ENCODE results near the gene HDAC1. TPM values are rescaled to one million over a fixed set of nuclear protein-coding genes. Genes with fewer than 3 reads are reported as not detected.

Gene HDAC1
- total and polyA plus RNA-seq, 2 of the 4 experiments (the other 2 are of a cell fraction), result 95.5 to 139 TPM

- in situ Hi-C loops (cut with MboI; ENCODE audit: low sequenced_read_pairs), result no loop called here
- ATAC-seq (ENCODE audit: low read depth), result peak; percentile 60
Measured at GRCh38 chr1:32246888-32247273, 45.0 kb upstream of the HDAC1 start, which contains the start of gene FAM167B. TSS of gene FAM167B (plus strand) at chr1:32247222. CDS start at chr1:32247422, 200 bp downstream.

More at GRCh38 chr1:32246888-32247273, 45.0 kb upstream of the HDAC1 start, which contains the start of gene FAM167B:
- Histone ChIP-seq H3K36me3 (ENCODE audit: control insufficient read depth, insufficient read depth, low read length) (no peaks in the 10 kb centered on the region), H3K56ac (ENCODE audit: extremely low read depth, insufficient read depth, low read length) (no peak within 1 kb of the TSS), H2BK20ac (ENCODE audit: low read depth, low read length) (peak within 1 kb of the TSS; percentile 84), H3K79me1 (ENCODE audit: low read depth in 1 of 2, low read length in 2 of 2) (peaks cover 0 to 8% of the 10 kb centered on the region in 2 experiments; a peak in 2 of 4 replicates), H3K4me3 (ENCODE audit: insufficient read depth, low read depth, low read length) (no peak within 1 kb of the TSS), H3K18ac (ENCODE audit: low read depth, low read length) (peak within 1 kb of the TSS; percentile 45), H3K9me1 (ENCODE audit: insufficient read depth, low read length) (peaks cover 16% of the 10 kb centered on the region), H3K14ac (replicated peaks; ENCODE audit: low read depth, low read length) (peak within 1 kb of the TSS; percentile 76; the same call in 1 of the 2 replicates), H4K91ac (ENCODE audit: insufficient read depth, low read depth, low read length) (peak within 1 kb of the TSS; percentile 72), H4K5ac (ENCODE audit: low read depth, low read length) (peak within 1 kb of the TSS; percentile 55; the same call in 1 of the 2 replicates), H2BK15ac (ENCODE audit: low read depth, low read length) (peak within 1 kb of the TSS; percentile 81; the same call in 1 of the 3 replicates), H3K23ac (ENCODE audit: low read depth, low read length) (no peak within 1 kb of the TSS), H3K27ac (ENCODE audit: insufficient read depth, low read length) (peak within 1 kb of the TSS; percentile 54; the same call in 1 of the 2 replicates), H4K20me1 (ENCODE audit: insufficient read depth, low read length) (no peaks in the 10 kb centered on the region), H2AK5ac (ENCODE audit: low read depth, low read length) (peak within 1 kb of the TSS; percentile 80), H3K4me2 (ENCODE audit: low read depth, low read length) (no peak within 1 kb of the TSS), H4K8ac (ENCODE audit: low read depth in 2 of 2, low read length in 2 of 2) (peak within 1 kb of the TSS; percentile 58 to 70; a peak in 3 of 4 replicates), H2BK5ac (ENCODE audit: low read depth, low read length, poor library complexity, severe bottlenecking) (peak within 1 kb of the TSS; percentile 42), H2AFZ (replicated peaks; ENCODE audit: low read length, poor library complexity) (peak within 1 kb of the TSS; percentile 84), H3K4me1 (ENCODE audit: control insufficient read depth, insufficient read depth, low read length) (peaks cover 18% of the 10 kb centered on the region), H3K27me3 (ENCODE audit: control insufficient read depth, insufficient read depth, low read length) (no peaks in the 10 kb centered on the region), H3K4ac (ENCODE audit: low read depth, low read length) (peak within 1 kb of the TSS; percentile 94), H3K9ac (ENCODE audit: low read depth, low read length) (no peak within 1 kb of the TSS), H2BK120ac (ENCODE audit: low read depth, low read length) (peak within 1 kb of the TSS; percentile 86), H3K9me3 (ENCODE audit: control insufficient read depth, insufficient read depth, low read length) (no peaks in the 10 kb centered on the region), H2AK9ac (replicated peaks; ENCODE audit: low read depth, low read length, poor library complexity) (peak within 1 kb of the TSS; percentile 89)
- peak; percentile 71 for DNase-seq
- TF ChIP-seq FOS (IDR thresholded peaks at IDR 0.05; ENCODE audit: low read depth, low read length) (no peak), USF2 (IDR thresholded peaks at IDR 0.05; ENCODE audit: low read depth, low read length) (peak; percentile 54; the same call in 1 of the 2 replicates), MAZ (IDR thresholded peaks at IDR 0.05; ENCODE audit: borderline replicate concordance, low read depth, low read length) (peak; percentile 63; the same call in 1 of the 2 replicates), NFE2L2 (IDR thresholded peaks at IDR 0.05; ENCODE audit: low read depth, low read length) (no peak)
- POLR2A ChIA-PET (ENCODE audit: unreplicated experiment), result interaction anchor here (0.6 kb wide), 2 partner anchors 21 to 70 kb away, joined by 3 to 5 read pairs; no protein-coding TSS in a partner anchor
- dilution Hi-C loops (cut with HindIII; ENCODE audit: low sequenced_read_pairs, unreplicated experiment) (no loop called here), intact Hi-C loops (cut with micrococcal nuclease) (no loop called here)
- WGBS, 2 experiments (ENCODE audit: extremely low coverage in 2 of 2, insufficient read length in 1 of 2), result 37% methylated on average over 2 of the region's 3 CpGs; no CpG with 5 or more reads in 1 of the 2 experiments
- CTCF ChIA-PET, result interaction anchor here (1.1 kb wide), 1 partner anchor 77 kb away, joined by 3 read pairs; no protein-coding TSS in a partner anchor
- BruUV-seq (replicated peaks), result no TSS peak

Measured in IMR-90 (cell line).